ENCODE data around the gene GPR21. TPM values are rescaled to one million over a fixed set of nuclear protein-coding genes. Genes with fewer than 3 reads are reported as not detected.

GPR21 gene
- total and polyA plus RNA-seq, 2 experiments from 2014 or later, result 0.65 TPM; not detected in 1

DNA sequence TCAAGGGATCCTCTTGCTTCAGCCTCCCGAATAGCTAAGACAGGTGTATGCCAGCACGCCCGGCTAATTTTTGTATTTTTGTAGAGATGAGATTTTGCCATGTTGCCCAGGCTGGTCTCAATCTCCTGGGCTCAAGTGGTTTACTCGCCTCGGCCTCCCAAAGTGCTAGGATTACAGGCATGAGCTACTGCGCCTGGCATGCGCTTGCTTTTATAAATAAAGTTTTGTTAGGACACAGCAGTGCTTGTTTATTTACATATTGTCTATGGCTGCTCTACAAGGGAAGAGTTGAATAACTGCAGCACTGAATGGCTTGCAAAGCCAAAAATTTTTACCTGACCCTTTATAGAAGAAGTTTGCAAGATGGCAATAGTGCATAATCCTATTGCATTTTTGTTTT is 27.7 kb downstream of the GPR21 start:
- Histone ChIP-seq H4K20me1 (ENCODE audit: insufficient read depth) (no peaks in the 10 kb centered on the region), H3K27ac (no peak overlapping the region), H3K4me1 (ENCODE audit: insufficient read depth) (peaks cover 45% of the 10 kb centered on the region), H3K4me3 (no peak overlapping the region), H3K27me3 (replicated peaks; ENCODE audit: insufficient read depth) (no peaks in the 10 kb centered on the region), H3K9me2 (ENCODE audit: insufficient read depth) (no peaks in the 10 kb centered on the region; the same call in 1 of the 2 replicates), H3F3A (ENCODE audit: insufficient read depth) (peaks cover 24% of the 10 kb centered on the region), H3K9ac (no peak overlapping the region), H2AFZ (no peak overlapping the region), H3K36me3 (ENCODE audit: low read depth) (peaks cover 16% of the 10 kb centered on the region; the same call in 1 of the 2 replicates), H3K79me2 (ENCODE audit: insufficient read depth) (no peaks in the 10 kb centered on the region), H3K9me3 (ENCODE audit: low read depth) (no peaks in the 10 kb centered on the region), H3K4me2 (ENCODE audit: unreplicated experiment) (no peak overlapping the region)
- DNase-seq, result no peak
- TF ChIP-seq EZH2 (IDR thresholded peaks at IDR 0.05; ENCODE audit: insufficient read depth, poor library complexity, severe bottlenecking), result no peak
- TF ChIP-seq EZH2phosphoT487 (IDR thresholded peaks at IDR 0.05; ENCODE audit: insufficient read depth, low read depth), result no peak
- in situ Hi-C loops (cut with MboI), result no loop called here
- 95 to 98% methylated on average over 7 of the region's 7 CpGs for WGBS, 2 experiments (ENCODE audit: low coverage in 1 of 2, low lambda C conversion rate in 2 of 2, missing lambda C conversion rate in 2 of 2)

DNA sequence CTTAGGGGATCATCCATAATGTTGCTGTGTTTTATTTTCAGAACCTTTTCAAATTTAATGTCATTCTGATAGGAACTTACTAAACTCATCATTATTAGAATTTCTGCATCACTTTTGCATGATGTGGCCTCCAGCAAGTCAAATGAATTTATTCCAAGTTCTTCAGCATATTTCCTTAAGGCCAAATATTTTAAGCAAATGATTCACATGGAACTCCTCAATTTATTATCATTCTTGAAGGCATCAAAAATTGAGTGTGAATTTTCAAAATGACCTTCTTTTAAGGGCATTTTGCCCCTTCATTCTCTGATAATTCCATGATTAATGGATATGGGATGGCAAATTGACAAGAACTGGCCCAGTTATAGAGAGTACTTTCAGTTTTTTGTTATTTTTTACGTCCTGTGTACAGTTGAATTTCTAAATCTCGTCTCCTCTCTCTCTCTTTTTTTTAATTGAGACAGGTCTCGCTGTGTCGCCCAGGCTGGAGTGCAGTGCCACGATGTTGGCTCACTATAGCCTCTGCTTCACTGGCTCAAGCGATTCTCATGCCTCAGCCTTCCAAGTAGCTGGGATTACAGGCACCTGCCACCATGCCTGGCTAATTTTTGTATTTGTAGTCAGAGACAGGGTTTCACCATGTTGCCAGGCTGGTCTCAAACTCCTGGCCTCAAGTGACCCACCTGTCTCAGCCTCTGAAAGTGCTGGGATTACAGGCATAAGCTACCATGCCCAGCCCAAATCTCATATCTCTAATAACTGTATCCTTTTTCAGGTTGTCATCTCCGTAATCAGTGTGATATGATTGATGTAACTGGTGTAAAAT is 29.1 kb downstream of the GPR21 start:
- H3K4me1 ChIP-seq (ENCODE audit: insufficient read depth), result peaks cover 45% of the 10 kb centered on the region
- TF ChIP-seq EZH2 (IDR thresholded peaks at IDR 0.05; ENCODE audit: insufficient read depth, poor library complexity, severe bottlenecking), result no peak
- no peak for TF ChIP-seq EZH2phosphoT487 (IDR thresholded peaks at IDR 0.05; ENCODE audit: insufficient read depth, low read depth)
- H3F3A ChIP-seq (ENCODE audit: insufficient read depth), result peaks cover 24% of the 10 kb centered on the region
- no peaks in the 10 kb centered on the region for H3K27me3 ChIP-seq (replicated peaks; ENCODE audit: insufficient read depth)
- no peak overlapping the region for H3K9ac ChIP-seq
- peak; percentile 39 for DNase-seq
- in situ Hi-C loops (cut with MboI), result no loop called here
- H3K4me2 ChIP-seq (ENCODE audit: unreplicated experiment), result peak overlapping the region; percentile 36
- no peak overlapping the region for H3K4me3 ChIP-seq
- no peaks in the 10 kb centered on the region for H4K20me1 ChIP-seq (ENCODE audit: insufficient read depth)
- H3K79me2 ChIP-seq (ENCODE audit: insufficient read depth), result no peaks in the 10 kb centered on the region
- no peak overlapping the region; the same call in 1 of the 2 replicates for H3K27ac ChIP-seq
- 88 to 89% methylated on average over 7 of the region's 7 CpGs for WGBS, 2 experiments (ENCODE audit: low coverage in 1 of 2, low lambda C conversion rate in 2 of 2, missing lambda C conversion rate in 2 of 2)
- peaks cover 28% of the 10 kb centered on the region; the same call in 1 of the 2 replicates for H3K36me3 ChIP-seq (ENCODE audit: low read depth)
- H3K9me2 ChIP-seq (ENCODE audit: insufficient read depth), result no peaks in the 10 kb centered on the region; the same call in 1 of the 2 replicates
- no peak overlapping the region for H2AFZ ChIP-seq
- H3K9me3 ChIP-seq (ENCODE audit: low read depth), result no peaks in the 10 kb centered on the region

DNA sequence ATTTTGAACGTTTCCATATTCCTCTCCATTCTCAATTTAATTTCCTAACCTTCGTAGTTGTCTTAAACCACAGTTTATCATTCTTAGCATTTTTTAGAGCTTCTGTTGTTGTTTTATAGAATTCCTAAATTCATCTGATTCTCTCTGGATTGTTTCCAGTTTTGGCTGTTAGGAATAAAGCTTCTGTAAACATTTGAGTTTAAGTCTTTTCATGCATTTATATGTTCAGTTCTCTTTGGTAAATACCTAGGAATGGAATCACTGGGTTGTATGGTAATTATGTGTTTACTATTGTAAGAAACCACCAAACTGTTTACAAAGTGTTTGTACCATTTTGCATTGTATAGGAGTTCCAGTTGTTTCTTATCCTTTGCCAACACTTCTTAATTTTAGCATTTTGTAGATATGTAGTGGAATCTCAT is 29.7 kb downstream of the GPR21 start:
- no peaks in the 10 kb centered on the region; the same call in 1 of the 2 replicates for H3K9me2 ChIP-seq (ENCODE audit: insufficient read depth)
- H2AFZ ChIP-seq, result no peak overlapping the region
- H3K4me1 ChIP-seq (ENCODE audit: insufficient read depth), result peaks cover 45% of the 10 kb centered on the region
- H3K9ac ChIP-seq, result no peak overlapping the region
- no peak for TF ChIP-seq EZH2 (IDR thresholded peaks at IDR 0.05; ENCODE audit: insufficient read depth, poor library complexity, severe bottlenecking)
- no peak for TF ChIP-seq EZH2phosphoT487 (IDR thresholded peaks at IDR 0.05; ENCODE audit: insufficient read depth, low read depth)
- peaks cover 28% of the 10 kb centered on the region; the same call in 1 of the 2 replicates for H3K36me3 ChIP-seq (ENCODE audit: low read depth)
- peaks cover 24% of the 10 kb centered on the region for H3F3A ChIP-seq (ENCODE audit: insufficient read depth)
- H3K27ac ChIP-seq, result no peak overlapping the region; the same call in none of the 2 replicates
- H3K9me3 ChIP-seq (ENCODE audit: low read depth), result no peaks in the 10 kb centered on the region
- peak; percentile 48 for DNase-seq
- no peaks in the 10 kb centered on the region for H3K27me3 ChIP-seq (replicated peaks; ENCODE audit: insufficient read depth)
- H3K4me2 ChIP-seq (ENCODE audit: unreplicated experiment), result peak overlapping the region; percentile 28
- H3K79me2 ChIP-seq (ENCODE audit: insufficient read depth), result no peaks in the 10 kb centered on the region
- WGBS, 2 experiments (ENCODE audit: low coverage in 1 of 2, low lambda C conversion rate in 2 of 2, missing lambda C conversion rate in 2 of 2), result 24 to 37% methylated on average over 2 of the region's 2 CpGs
- H4K20me1 ChIP-seq (ENCODE audit: insufficient read depth), result no peaks in the 10 kb centered on the region
- no peak overlapping the region for H3K4me3 ChIP-seq
- in situ Hi-C loops (cut with MboI), result no loop called here

DNA sequence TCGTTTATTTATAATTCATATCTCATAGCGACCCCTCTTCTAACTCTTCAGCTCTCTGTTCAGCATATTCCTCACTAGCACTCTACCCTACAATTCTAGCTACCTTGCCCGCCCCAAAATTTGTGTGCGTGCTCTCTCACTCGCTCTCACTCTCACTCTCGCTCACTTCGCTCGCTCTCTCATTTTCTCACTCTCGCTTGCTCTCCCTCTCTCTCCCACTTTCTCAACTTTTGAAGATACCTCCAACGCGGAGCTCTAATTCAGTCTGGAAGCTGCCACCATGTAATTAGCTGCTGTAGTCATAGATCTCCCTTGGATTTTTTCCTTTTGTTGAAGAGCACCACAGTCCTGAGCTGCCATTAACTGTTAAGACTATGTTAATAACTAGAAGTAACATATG is 30.4 kb downstream of the GPR21 start:
- in situ Hi-C loops (cut with MboI), result no loop called here
- H3K9me3 ChIP-seq (ENCODE audit: low read depth), result no peaks in the 10 kb centered on the region
- H4K20me1 ChIP-seq (ENCODE audit: insufficient read depth), result no peaks in the 10 kb centered on the region
- H3K4me3 ChIP-seq, result no peak overlapping the region
- H3K4me2 ChIP-seq (ENCODE audit: unreplicated experiment), result no peak overlapping the region
- DNase-seq, result no peak
- H3K36me3 ChIP-seq (ENCODE audit: low read depth), result peaks cover 28% of the 10 kb centered on the region; the same call in 1 of the 2 replicates
- no peak overlapping the region for H3K9ac ChIP-seq
- TF ChIP-seq EZH2 (IDR thresholded peaks at IDR 0.05; ENCODE audit: insufficient read depth, poor library complexity, severe bottlenecking) (no peak), EZH2phosphoT487 (IDR thresholded peaks at IDR 0.05; ENCODE audit: insufficient read depth, low read depth) (no peak)
- no peaks in the 10 kb centered on the region for H3K79me2 ChIP-seq (ENCODE audit: insufficient read depth)
- no peak overlapping the region for H3K27ac ChIP-seq
- H3K4me1 ChIP-seq (ENCODE audit: insufficient read depth), result peaks cover 47% of the 10 kb centered on the region
- no peaks in the 10 kb centered on the region for H3K27me3 ChIP-seq (replicated peaks; ENCODE audit: insufficient read depth)
- no peaks in the 10 kb centered on the region; the same call in 1 of the 2 replicates for H3K9me2 ChIP-seq (ENCODE audit: insufficient read depth)
- no peak overlapping the region for H2AFZ ChIP-seq
- H3F3A ChIP-seq (ENCODE audit: insufficient read depth), result peaks cover 31% of the 10 kb centered on the region
- 93 to 96% methylated on average over 11 of the region's 11 CpGs for WGBS, 2 experiments (ENCODE audit: low coverage in 1 of 2, low lambda C conversion rate in 2 of 2, missing lambda C conversion rate in 2 of 2)
